Measurements from ENCODE around the gene CDKN2B-AS1.

The CDKN2B-AS1 gene

DNA sequence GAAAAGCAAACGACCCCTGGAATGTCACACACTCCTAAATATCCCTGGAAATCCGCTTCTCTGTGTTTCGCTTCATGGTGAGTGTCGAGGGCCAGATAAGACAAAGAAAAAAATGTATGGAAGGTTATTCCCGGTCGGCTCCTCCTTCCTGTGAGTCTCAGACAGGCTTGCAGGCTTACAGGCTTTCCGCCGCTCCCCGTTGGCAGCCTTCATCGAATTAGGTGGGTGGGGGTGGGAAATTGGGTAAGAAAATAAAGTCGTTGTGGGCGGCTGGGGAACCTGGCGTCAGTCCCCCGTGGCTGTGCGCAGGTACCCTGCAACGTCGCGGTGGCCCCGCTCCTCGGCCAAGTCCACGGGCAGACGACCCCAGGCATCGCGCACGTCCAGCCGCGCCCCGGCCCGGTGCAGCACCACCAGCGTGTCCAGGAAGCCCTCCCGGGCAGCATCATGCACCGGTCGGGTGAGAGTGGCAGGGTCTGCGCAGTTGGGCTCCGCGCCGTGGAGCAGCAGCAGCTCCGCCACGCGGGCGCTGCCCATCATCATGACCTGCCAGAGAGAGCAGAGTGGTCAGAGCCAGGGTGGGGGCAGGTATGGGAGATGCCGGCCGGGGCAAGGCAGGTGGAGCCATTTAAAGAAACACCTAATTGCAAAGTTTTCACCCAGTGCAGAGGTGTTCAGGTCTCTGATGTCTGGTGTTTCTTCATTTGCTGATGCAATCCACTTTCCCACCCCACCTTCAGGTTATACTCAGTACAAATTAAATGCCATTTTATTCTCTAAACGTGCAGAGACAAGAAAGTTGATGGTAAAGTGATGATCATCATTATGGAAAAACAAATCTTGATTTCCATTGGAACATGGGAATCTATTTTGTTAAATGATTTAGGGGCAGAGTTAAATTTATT lies 11.4 kb downstream of the CDKN2B-AS1 start:
- DNase-seq (ENCODE audit: low read depth), result no peak

DNA sequence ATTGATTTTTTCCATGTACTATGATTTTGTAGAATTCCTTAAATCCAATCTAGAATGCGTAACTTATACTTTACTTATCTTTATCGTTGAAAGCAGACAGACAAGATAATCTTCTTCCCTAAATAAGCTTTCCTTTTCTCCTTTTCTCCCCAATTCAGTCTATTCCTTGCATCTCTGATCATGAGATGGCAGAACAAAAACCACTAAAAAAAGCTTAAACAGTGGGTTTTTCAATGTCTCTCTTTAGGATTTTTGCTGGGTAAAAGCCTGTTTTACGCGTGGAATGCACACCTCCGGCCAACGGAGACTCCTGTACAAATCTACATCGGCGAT lies 13.8 kb downstream of the CDKN2B-AS1 start:
- no peak for DNase-seq (ENCODE audit: low read depth)

- DNase-seq (ENCODE audit: low read depth), result peak; percentile 53
These were observed 14.3 kb downstream of the CDKN2B-AS1 start, which contains the start of gene CDKN2B for GRCh38 chr9:22008717-22009505. Gene CDKN2B, minus strand, starts transcription at chr9:22009305. Its CDS starts 352 bp downstream, at chr9:22008953.

DNA sequence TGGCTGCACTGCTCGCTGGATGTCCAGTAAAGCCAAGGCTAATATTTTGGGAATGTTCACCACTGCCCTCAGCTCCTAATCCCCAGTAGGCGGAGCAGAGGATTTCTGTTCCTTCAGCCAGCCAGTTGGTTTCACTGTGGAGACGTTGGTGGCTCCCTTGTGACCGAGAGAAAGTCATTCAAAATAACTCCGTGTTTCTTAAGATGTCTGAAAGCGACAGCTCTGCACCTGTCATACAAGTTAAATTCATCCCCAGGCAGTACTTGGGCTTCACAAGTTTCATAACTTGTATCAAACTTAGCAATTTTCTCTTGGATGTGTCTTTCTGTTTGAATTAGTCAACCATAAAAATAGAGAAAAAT lies 14.9 kb downstream of the CDKN2B-AS1 start:
- no peak for DNase-seq (ENCODE audit: low read depth)

- no peak for DNase-seq (ENCODE audit: low read depth)
These were observed 16.5 kb downstream of the CDKN2B-AS1 start for GRCh38 chr9:22010866-22011625.

DNA sequence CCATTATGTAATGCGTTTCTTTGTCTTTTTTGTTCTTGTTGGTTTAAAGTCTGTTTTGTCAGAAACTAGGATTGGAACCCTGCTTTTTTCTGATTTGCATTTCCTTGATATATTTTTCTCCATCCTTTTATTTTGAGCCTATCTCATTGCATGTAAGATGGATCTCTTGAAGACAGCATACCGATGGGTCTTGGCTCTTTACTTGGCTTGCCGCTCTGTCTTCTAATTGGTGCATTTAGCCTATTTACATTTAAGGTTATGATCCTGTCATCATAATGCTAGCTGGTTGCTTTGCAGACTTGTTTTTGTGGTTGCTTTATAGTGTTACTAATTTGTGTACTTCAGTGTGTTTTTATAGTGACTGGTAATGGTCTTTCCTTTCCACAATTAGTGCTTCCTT lies 27.8 kb downstream of the CDKN2B-AS1 start:
- no peak for DNase-seq (ENCODE audit: low read depth)

- no peak for DNase-seq (ENCODE audit: low read depth)
These were observed 32.1 kb downstream of the CDKN2B-AS1 start for GRCh38 chr9:22026696-22027095.

DNA sequence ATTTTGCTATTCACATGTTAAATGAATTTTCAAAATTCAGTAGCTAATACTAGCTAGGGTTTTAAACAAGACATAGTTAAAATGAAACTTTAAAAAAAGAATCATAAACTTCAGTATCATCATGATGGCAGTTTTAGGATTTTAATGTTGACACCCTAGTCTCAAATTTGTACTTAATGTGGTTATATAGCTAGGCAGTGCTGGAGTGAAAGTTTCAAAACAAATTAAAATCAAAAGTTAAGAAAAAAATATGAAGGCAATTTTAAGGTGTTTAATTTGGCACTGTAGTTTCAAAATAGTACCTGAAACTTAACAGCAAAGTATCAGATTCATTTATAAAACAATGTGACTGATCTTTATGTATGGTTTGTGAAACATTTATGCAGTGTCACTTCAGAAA lies 33.8 kb downstream of the CDKN2B-AS1 start:
- no peak for DNase-seq (ENCODE audit: low read depth)

DNA sequence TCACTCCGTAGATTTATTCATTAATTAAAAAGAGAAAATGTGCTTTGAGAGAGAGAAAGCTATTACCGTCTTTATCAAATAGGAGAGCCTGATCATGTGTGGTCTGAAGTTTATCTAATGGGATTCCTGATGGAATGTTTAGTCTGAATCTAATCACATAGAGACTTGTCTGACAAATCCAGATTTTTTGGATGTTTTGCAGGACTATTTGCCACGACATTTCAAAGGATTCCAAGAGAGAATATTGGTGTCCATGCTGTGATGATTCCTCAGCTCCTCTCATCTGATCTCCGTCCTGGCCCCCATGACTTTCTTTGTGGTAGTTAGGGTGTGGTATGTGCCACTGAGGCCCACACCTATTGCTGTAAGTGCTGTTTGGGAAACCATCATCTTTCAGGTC lies 34.6 kb downstream of the CDKN2B-AS1 start:
- no peak for DNase-seq (ENCODE audit: low read depth)

DNA sequence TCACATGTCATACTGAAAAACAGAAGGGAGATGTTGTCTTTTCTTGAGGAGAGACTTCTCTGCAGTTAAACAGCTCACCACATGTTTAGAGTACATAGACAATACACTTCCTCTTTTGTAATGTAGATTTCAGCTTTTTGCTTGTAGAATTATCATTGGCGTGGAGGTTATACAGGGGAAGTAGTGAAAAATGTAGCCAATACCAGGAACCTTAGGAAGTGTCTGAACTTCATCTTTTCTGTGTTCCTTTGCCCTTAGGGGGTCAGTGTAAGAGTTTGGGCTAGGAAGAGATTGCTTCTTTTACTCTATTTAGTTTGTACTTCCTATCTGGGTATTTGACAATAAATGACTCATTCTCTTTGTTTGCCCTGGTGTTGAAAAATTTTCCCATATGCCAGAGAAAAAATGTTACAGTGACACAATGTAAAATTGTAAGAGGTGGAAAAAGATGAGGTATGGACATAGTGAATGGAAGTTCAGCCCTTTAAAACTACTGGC lies 35.6 kb downstream of the CDKN2B-AS1 start:
- no peak for DNase-seq (ENCODE audit: low read depth)

- DNase-seq (ENCODE audit: low read depth), result no peak
These were observed 37.2 kb downstream of the CDKN2B-AS1 start for GRCh38 chr9:22031655-22032411.

- DNase-seq (ENCODE audit: low read depth), result no peak
These were observed 38.5 kb downstream of the CDKN2B-AS1 start for GRCh38 chr9:22033012-22033630.

DNA sequence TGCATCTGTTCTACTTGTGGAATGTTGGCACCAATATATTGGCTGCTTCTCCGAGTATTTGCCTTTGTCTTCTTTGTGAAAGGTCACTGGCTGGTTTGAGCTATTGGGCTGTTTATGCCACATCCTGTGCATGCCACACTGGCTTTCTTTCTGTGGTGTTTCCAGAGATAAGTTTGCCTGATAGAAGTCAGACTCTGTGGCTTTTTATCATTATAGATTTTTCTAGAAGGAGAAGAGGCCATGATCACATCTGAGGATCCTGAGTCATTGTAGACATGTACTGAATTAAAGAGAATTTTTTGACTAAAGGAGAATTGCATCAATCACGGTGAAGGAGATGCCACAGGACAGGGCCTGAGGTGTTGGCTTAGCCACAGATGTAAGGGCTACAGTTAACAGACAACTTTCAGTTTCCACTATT lies 41.0 kb downstream of the CDKN2B-AS1 start:
- DNase-seq (ENCODE audit: low read depth), result no peak

GRCh38 chr9:22036866-22037626 lies 42.5 kb downstream of the CDKN2B-AS1 start:
- DNase-seq (ENCODE audit: low read depth), result no peak

DNA sequence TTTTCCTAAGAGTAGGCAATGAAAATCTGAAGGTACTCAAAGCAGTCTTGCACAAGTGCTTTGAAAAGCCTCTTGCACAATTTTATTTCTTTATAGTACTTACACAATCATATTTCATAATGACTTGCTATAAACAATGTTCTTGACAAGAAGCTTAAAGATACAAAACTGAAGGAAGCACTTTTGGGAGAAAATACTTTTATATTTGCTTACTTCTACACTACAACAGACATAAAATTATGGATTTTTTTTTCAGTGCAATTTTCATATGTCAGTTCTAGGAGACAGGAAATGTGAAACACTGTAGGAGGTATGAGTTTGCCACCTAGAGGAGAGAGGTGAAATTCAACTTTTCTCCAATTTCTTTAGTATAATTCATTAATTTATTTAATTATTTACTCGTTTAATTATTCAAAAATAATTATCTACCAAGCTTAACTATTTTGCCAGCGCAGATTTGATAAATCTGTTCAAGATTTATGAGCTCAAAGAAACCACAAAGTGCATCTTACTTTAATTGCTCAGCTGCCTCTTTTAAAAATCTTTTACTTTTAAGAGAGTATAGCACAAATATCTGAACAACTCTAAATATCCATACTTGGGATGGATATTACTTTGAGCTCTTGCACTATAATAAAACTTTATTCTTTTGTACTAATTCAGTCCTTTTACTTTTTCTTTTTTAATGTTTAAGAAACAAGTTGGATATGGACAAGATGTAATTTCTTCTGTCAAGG lies 43.5 kb downstream of the CDKN2B-AS1 start:
- DNase-seq (ENCODE audit: low read depth), result no peak

DNA sequence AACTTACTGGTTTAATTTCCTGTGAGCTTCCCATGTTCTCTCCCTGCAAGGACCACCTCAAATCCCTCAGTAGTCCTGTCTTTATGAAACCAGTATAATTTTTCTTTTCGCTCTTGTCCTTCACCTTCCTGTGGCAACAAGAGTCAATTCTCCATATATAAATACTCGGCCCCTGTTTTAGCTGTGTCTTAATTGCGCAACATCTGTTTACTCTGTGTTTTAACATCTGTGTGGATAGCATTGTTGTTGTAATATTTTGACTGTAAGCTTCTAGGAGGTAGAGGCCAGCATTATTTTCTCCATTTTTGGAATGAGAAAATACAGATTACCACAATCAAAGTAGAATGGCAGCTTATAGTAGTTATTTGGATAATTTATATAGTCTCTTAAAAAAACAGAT lies 44.7 kb downstream of the CDKN2B-AS1 start:
- DNase-seq (ENCODE audit: low read depth), result no peak

DNA sequence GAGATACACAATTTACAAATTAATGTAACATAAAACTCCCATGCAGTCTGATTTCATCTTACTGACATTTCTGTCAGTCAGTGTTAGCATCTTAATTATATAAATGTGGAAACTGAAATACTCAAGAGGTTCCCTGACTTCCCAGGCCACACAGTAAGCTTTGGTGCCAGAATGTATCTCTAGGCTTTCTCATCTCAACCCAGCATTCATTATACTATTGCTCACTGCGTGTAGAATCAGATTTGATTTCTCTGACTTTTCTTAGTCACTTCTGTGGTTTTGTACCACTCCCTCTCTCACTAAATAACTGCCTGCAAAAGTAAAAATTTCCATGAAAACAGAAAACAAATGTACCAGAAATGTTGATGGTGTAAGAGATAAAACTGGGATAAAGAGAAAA lies 46.2 kb downstream of the CDKN2B-AS1 start:
- no peak for DNase-seq (ENCODE audit: low read depth)

DNA sequence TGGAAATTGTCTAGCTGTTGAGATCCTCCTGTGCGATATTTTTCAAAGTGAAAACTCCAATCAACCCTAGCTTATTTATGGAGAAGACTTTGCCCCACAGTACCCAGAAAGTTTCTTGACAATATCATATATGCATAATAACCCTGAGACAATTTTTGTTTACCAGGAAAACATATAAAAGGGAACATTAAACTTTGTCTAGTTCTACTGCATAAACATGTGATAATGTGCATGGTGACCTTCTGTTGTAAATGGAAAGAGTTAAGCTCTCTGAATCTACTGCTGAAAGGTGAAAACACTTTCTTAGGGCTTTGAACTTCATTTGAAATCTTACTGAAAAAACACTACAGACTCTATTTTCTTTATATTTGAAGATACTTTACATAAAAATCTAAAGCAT lies 46.8 kb downstream of the CDKN2B-AS1 start:
- DNase-seq (ENCODE audit: low read depth), result no peak

- no peak for DNase-seq (ENCODE audit: low read depth)
These were observed 47.2 kb downstream of the CDKN2B-AS1 start for GRCh38 chr9:22041775-22042174.

GRCh38 chr9:22043928-22044327 lies 49.3 kb downstream of the CDKN2B-AS1 start:
- DNase-seq (ENCODE audit: low read depth), result no peak
